GM12891 (cell line): Measurements from ENCODE around the gene DISP2.

Experiments
- POLR2A ChIP-seq: IDR thresholded peaks from 2 replicates; pipeline ENCODE4 v1.6.1; 2011; ENCODE audit warnings: low read depth, low read length, control low read depth
- POLR2AphosphoS5 ChIP-seq: IDR thresholded peaks from 2 replicates; pipeline ENCODE4 v1.6.1; 2011; ENCODE audit warnings: low read depth, low read length, control low read depth
- POU2F2 ChIP-seq: IDR thresholded peaks from 2 replicates; pipeline ENCODE4 v1.6.1; 2011; ENCODE audit warnings: low read depth, mild to moderate bottlenecking, control low read depth, low read length, moderate library complexity
- SPI1 ChIP-seq: IDR thresholded peaks from 2 replicates; pipeline ENCODE4 v1.6.1; 2011; ENCODE audit warnings: low read depth, low read length, control low read depth
- TAF1 ChIP-seq: IDR thresholded peaks from 2 replicates; pipeline ENCODE4 v1.6.1; 2011; ENCODE audit warnings: low read depth, low read length, control low read depth

DNA sequence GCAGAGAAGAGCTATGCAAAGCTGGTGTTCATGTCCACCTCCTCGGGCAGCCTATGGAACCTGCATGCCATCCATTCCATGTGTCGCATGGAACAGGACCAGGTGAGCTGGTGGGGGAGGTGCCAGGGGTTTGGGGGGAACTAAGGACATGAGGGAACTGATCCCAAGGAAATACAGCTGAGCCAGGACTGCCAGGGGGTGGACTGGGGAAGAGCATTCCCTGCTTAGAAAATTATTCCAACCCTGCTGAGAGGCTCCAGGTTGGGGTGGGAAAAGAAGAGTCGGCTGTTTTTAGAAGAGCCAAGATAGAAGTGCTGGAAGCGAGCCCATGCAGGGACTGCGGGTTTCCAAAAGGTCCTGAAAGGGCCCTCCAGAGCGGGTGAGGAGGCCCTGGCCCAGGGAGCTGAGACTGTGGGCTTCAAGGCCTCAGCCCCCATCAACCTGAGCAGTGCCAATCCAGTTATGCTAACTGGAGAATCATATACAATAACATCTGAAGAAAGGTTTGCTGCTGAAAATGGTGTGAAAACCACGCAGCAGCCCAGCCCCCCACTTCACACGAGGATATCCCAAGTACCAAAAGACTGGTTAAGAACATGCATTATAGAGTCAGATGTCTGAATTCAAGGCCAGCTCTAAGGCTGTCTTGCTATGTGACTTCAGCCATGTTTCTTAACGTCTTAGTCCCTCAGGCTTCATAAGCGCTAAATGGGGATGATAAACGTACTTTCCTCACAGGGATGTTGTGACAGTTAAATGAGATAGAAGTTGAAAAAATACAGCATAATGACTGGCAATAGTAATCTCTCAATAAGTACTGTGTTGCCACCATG is 7.8 kb downstream of the DISP2 start:
- TF ChIP-seq POLR2A: no peak
- TF ChIP-seq TAF1: no peak
- TF ChIP-seq POLR2AphosphoS5: no peak
- no peak for TF ChIP-seq POU2F2
- TF ChIP-seq SPI1: no peak
